HCT116 (cell line): ENCODE data around the gene THADA. TPM values are rescaled to one million over a fixed set of nuclear protein-coding genes. Genes with fewer than 3 reads are reported as not detected.

Experiments used
- ATAC-seq: fragments of 200-7000 bp; cut with Tn5 transposase; 2 replicates; pipeline ENCODE4 v1.9.1; 2020; ENCODE audit warnings: mild to moderate bottlenecking, moderate library complexity
- BruUV-seq: library from RNA; stranded (reverse); fragments of 400-500 nt; replicated peaks from 2 replicates; lab custom pipeline; 2021; lab: Mats Ljungman, UMichigan
- CTCF ChIA-PET: fragments of 300-600 bp; sonication (Branson Sonifier 250); formaldehyde crosslinking; loops from one replicate; lab custom pipeline; 2021; ENCODE audit warnings: antibody characterized with exemption; lab: Charles Lee
- POLR2A ChIA-PET: fragments of 300-600, 350-600 bp; sonication (Branson Sonifier 250); formaldehyde crosslinking; loops from one replicate; lab custom pipeline; 2021; ENCODE audit warnings: antibody characterized with exemption; lab: Charles Lee
- RAD21 ChIA-PET, 2 experiments: fragments of 300-600 bp; sonication (Branson Sonifier 250); formaldehyde crosslinking; loops; one replicate each; lab custom pipeline; 2023; ENCODE audit warnings: low total read pairs in 2 of 2; ENCODE audit not compliant: uncharacterized antibody in 2 of 2, unreplicated experiment in 2 of 2, low non-redundant PET in 1 of 2; lab: Charles Lee
- DNase-seq: peaks from one replicate; pipeline ENCODE4 v3.0.0-alpha.2; 2010; ENCODE audit warnings: low read depth, low spot score
- H2AFZ ChIP-seq: fragments of 200-600 bp; shearing (Covaris generic), sonication (generic); 2 replicates; pipeline ENCODE4 v1.6.1; 2017; ENCODE audit warnings: low read depth, mixed run types, mixed read lengths, antibody characterized with exemption, low read length; ENCODE audit not compliant: poor library complexity, severe bottlenecking
- H3K27ac ChIP-seq: 2 replicates; pipeline ENCODE4 v1.5.1; 2012; ENCODE audit warnings: low read depth, low read length
- H3K27me3 ChIP-seq: fragments of 200-600 bp; sonication (generic); 2 replicates; pipeline ENCODE4 v1.6.1; 2016; ENCODE audit warnings: mixed run types, low read length, mixed read lengths; ENCODE audit not compliant: insufficient read depth
- H3K36me3 ChIP-seq, 2 experiments: fragments of 200-500 bp in 1 of 2; fragments of 200-600 bp in 1 of 2; sonication (Bioruptor generic) in 1 of 2; sonication (generic) in 1 of 2; 2 replicates each; pipeline versions ENCODE4 v1.5.1 to v1.6.1; 2014 to 2016; ENCODE audit warnings: low read length in 2 of 2, inconsistent platforms in 1 of 2, mixed read lengths in 1 of 2, mixed run types in 1 of 2; ENCODE audit not compliant: insufficient read depth in 2 of 2, control insufficient read depth in 1 of 2
- H3K4me1 ChIP-seq, 2 experiments: fragments of 200-600 bp in 1 of 2; sonication (generic) in 1 of 2; 2 replicates each; pipeline versions ENCODE4 v1.5.1 to v1.6.1; 2012 to 2017; ENCODE audit warnings: low read length in 2 of 2, inconsistent platforms in 1 of 2, mild to moderate bottlenecking in 1 of 2, mixed read lengths in 1 of 2, mixed run types in 1 of 2, moderate library complexity in 1 of 2; ENCODE audit not compliant: insufficient read depth in 2 of 2, control insufficient read depth in 1 of 2
- H3K4me2 ChIP-seq: fragments of 200-600 bp; sonication (generic); 2 replicates; pipeline ENCODE4 v1.6.1; 2017; ENCODE audit warnings: mixed run types, low read length, mixed read lengths
- H3K4me3 ChIP-seq, 2 experiments: fragments of 200-600 bp in 1 of 2; sonication (generic) in 1 of 2; replicated peaks in 1 of 2; 2 replicates each; pipeline ENCODE4 v1.5.1; 2011 to 2016; ENCODE audit warnings: low read length in 2 of 2, control low read depth in 1 of 2, low read depth in 1 of 2, mild to moderate bottlenecking in 1 of 2, mixed read lengths in 1 of 2, mixed run types in 1 of 2
- H3K79me2 ChIP-seq: fragments of 200-600 bp; sonication (generic); 2 replicates; pipeline ENCODE4 v1.6.1; 2017; ENCODE audit warnings: mild to moderate bottlenecking, mixed run types, low read length, moderate library complexity, mixed read lengths; ENCODE audit not compliant: insufficient read depth
- H3K9ac ChIP-seq: fragments of 200-600 bp; sonication (generic); 2 replicates; pipeline ENCODE4 v1.6.1; 2016; ENCODE audit warnings: low read length, mixed read lengths
- H3K9me2 ChIP-seq: fragments of 200-600 bp; sonication (generic), shearing (Covaris generic); 2 replicates; pipeline ENCODE4 v1.6.1; 2017; ENCODE audit warnings: mixed run types, mild to moderate bottlenecking, moderate library complexity; ENCODE audit not compliant: insufficient read depth
- H3K9me3 ChIP-seq, 2 experiments: fragments of 200-500 bp in 1 of 2; fragments of 200-600 bp in 1 of 2; sonication (Bioruptor generic) in 1 of 2; sonication (generic) in 1 of 2; 2 replicates each; pipeline ENCODE4 v1.6.1; 2014 to 2017; ENCODE audit warnings: low read length in 2 of 2, mixed read lengths in 2 of 2, inconsistent platforms in 1 of 2, low read depth in 1 of 2, mild to moderate bottlenecking in 1 of 2, mixed run types in 1 of 2, moderate library complexity in 1 of 2; ENCODE audit not compliant: control insufficient read depth in 1 of 2, insufficient read depth in 1 of 2
- H4K20me1 ChIP-seq: fragments of 200-600 bp; sonication (generic), shearing (Covaris generic); 2 replicates; pipeline ENCODE4 v1.6.1; 2017; ENCODE audit warnings: mixed run types, mild to moderate bottlenecking, moderate library complexity; ENCODE audit not compliant: insufficient read depth
- CBX3 ChIP-seq: IDR thresholded peaks from 2 replicates; pipeline ENCODE4 v1.6.1; 2012; ENCODE audit warnings: low read depth
- EGR1 ChIP-seq: IDR thresholded peaks from 2 replicates; pipeline ENCODE4 v1.6.1; 2012; ENCODE audit warnings: low read depth
- POLR2AphosphoS5 ChIP-seq: IDR thresholded peaks from 2 replicates; pipeline ENCODE4 v1.6.1; 2011; ENCODE audit warnings: mild to moderate bottlenecking, low read depth, low read length, moderate library complexity
- SP1 ChIP-seq: IDR thresholded peaks from 2 replicates; pipeline ENCODE4 v1.6.1; 2012; ENCODE audit warnings: low read depth
- TCF7L2 ChIP-seq: IDR thresholded peaks from 2 replicates; pipeline ENCODE4 v1.7.0; 2011; ENCODE audit warnings: borderline replicate concordance, inconsistent platforms; ENCODE audit not compliant: insufficient read depth, insufficient read length; ENCODE audit errors: extremely low read depth
- ZBTB33 ChIP-seq: IDR thresholded peaks from 2 replicates; pipeline ENCODE4 v1.6.1; 2011; ENCODE audit warnings: mild to moderate bottlenecking, low read length, moderate library complexity; ENCODE audit not compliant: insufficient replicate concordance; ENCODE audit errors: extremely low read depth
- ZFX ChIP-seq: fragments of 450-650 bp; IDR thresholded peaks from 2 replicates; pipeline ENCODE4 v1.6.1; 2017
- ZNF274 ChIP-seq: fragments of 200-500 bp; sonication (Bioruptor generic); IDR thresholded peaks from 2 replicates; pipeline ENCODE4 v1.6.1; 2014; ENCODE audit warnings: mild to moderate bottlenecking, low read depth, low read length, inconsistent platforms
- intact Hi-C: fragments of 100-400 bp; cut with micrococcal nuclease; formaldehyde crosslinking; loops from 2 replicates; pipeline ENCODE4 v1.10.0; 2022
- total RNA-seq: library from RNA; stranded (reverse); gene quantifications from one replicate; pipeline ENCODE4 v1.2.1, GENCODE V29; 2021; ENCODE audit not compliant: unreplicated experiment

Gene THADA
- total RNA-seq, 1 experiment from 2014 or later, result 30.7 TPM

- H3K79me2 ChIP-seq, result no peaks in the 10 kb centered on the region
- intact Hi-C loops, result loop anchor here (10.0 kb wide), 1 partner anchor 258 kb away; no protein-coding TSS in a partner anchor
- ChIA-PET RAD21 (no interaction called here), POLR2A (no interaction called here), CTCF (no interaction called here)
- no peak for ATAC-seq
- H3K27ac ChIP-seq, result no peak overlapping the region
- BruUV-seq, result no TSS peak
- no peak overlapping the region for H2AFZ ChIP-seq
- no peaks in the 10 kb centered on the region for H3K9me2 ChIP-seq
- H4K20me1 ChIP-seq, result no peaks in the 10 kb centered on the region
- no peak for DNase-seq
- no peak overlapping the region for H3K9ac ChIP-seq
- H3K4me3 ChIP-seq, result no peak overlapping the region
- TF ChIP-seq ZBTB33 (no peak), EGR1 (no peak), SP1 (no peak), ZFX (no peak), CBX3 (no peak), ZNF274 (no peak), POLR2AphosphoS5 (no peak), TCF7L2 (no peak)
- no peak overlapping the region for H3K4me2 ChIP-seq
- no peaks in the 10 kb centered on the region for H3K27me3 ChIP-seq
- H3K4me1 ChIP-seq, result no peaks in the 10 kb centered on the region
- no peaks in the 10 kb centered on the region for H3K9me3 ChIP-seq
- no peaks in the 10 kb centered on the region for H3K36me3 ChIP-seq
Measured at GRCh38 chr2:43616967-43617680, 21.3 kb upstream of the THADA start.
